ENCODE measurements around the gene GPR15LG. TPM values are rescaled to one million over a fixed set of nuclear protein-coding genes. Genes with fewer than 3 reads are reported as not detected.

GPR15LG gene
- total RNA-seq: not detected in 2 replicates

DNA sequence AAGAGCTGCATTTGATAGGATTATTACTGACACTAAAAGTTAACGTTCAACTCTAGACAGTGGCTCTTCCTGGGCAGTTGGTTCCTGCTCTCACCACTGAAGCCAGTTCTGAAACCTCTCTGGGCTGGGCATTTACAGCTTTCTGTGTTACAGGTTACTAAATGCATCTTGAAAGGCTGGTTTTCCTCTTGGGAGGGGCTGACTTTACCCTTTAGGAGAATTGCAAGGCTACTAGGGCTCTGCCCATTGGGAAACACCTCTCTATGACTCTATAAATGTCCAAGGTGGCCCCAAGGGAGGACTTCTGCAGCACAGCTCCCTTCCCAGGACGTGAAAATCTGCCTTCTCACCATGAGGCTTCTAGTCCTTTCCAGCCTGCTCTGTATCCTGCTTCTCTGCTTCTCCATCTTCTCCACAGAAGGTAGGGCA, at the start of gene GPR15LG:
Gene GPR15LG (plus strand): TSS at position 301 of the 429 bp plus-strand sequence. CDS start 51 bp downstream, at position 352.

DNA sequence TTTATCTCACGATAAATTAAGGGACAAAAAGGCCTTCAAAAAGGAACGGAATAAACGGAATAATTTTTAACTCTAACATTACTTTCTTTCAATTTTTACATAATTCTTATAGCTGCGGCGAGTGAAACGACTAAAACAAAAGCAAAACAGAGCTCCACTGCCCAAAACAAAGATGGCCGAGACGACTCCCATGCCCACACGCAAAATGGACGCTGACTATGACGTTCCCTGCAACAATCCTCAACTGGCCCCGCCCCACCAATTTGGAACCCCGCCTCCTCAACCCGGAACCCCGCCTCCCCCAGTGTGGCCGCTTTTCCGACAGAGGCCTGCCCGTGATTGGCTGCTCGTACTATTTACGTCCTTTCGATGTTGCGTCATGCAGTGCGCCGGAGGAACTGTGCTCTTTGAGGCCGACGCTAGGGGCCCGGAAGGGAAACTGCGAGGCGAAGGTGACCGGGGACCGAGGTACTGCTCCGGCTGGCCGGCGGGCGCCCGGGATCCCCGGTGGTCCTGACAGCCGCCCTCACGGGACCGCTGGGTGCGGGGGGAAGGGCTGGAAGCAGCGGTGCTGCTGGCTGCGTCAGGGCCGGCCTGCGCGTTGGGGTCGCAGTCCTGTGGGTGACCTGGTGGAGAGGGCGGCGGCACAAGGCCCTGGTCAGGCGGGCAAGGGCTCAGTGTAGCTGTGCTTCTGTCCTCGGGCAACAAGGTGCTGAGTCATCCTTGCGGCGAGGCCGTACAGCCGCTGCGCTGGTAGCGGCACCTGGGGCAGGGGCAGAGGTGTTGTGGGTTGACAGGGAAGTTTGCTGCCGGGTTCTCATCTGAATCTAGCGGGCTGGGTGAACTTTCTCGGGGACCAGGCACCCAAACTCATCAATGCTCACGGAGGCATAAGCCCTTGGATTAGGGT, 34.2 kb upstream of the GPR15LG start, which contains the start of gene GHITM:
Gene GHITM (plus strand): TSS at position 384 of the 910 bp plus-strand sequence. CDS start 1,992 bp downstream, outside the sequence.

DNA sequence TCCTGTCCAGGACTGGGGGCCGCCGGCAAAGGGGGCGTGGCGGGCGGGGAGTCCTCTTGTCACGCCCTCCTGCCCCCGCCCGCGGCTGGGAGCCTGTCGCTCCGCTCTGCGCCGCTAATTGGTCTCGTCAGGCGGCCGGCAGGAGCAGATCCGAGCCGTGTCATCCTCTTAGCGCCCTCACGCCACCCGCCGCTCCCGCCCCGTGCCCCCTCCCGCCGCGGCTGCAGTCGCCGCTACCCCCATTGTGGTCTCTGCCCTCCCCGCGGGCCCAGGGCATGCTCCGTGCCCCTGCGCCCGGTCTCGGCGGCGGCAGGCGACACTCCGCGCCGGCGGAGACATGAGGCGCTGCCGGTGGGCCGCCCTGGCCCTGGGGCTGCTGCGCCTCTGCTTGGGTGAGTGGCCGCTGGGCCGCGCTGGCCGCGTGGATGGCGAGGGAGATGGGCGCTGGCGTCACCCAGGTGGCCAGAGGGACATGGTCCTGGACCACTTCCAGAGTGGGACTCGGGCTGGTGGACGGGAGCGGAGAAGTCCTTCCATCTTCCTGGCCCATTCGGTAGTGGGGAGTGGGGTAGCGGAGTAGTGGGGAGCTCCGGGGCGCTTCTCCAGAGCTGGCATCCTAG, 20.9 kb downstream of the GPR15LG start, which contains the start of gene CDHR1:
Gene CDHR1 (plus strand): TSS at position 114 of the 620 bp plus-strand sequence. CDS start 224 bp downstream, at position 338.

DNA sequence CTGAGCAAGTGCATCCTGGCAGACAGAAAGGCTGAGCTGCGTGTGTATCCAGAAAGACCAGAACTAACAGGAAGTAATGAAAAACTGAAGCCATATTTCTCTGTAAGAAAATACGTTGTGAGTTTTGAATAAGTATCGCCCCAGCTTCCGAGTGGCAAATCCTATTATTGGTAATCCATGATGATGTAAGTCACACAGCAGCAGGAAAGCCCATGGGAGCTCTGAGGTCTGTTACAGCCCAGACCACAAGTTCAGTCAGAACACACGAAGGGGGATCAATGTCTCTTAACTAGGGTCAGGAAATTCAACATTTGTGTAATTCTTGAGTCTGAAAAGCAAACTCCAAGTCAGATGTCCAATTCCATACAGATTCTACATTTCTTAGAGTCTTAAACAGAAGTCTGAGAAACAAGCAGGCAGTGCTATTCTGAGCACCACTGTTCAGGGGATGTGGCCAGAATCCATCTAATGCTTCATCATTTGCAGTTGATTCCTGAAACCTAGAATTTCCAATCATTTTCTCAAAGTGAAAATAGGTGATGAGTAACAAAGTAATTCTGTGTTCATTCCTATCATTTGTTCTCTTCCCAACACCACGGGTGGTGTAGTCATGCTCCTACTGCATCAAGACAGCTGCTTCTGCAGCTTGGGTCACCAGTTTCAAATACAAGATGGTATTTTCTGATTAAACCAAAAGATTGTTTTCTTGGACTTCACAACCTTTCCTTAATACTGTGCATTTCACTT, 52.0 kb downstream of the GPR15LG start, which contains the start of gene LRIT2:
Gene LRIT2 (minus strand): TSS at position 118 of the 747 bp plus-strand sequence. CDS start 24 bp downstream, at position 94.

Other genes starting within 250 kb of the GPR15LG start
- gene GHITM, start 34.3 kb upstream of the GPR15LG start, total RNA-seq: 186 and 202 TPM in 2 replicates
- 0.07 and 0.13 TPM in 2 replicates for gene CDHR1, start 20.7 kb downstream of the GPR15LG start, total RNA-seq
- gene LRIT2, start 51.7 kb downstream of the GPR15LG start, total RNA-seq: not detected in 2 replicates
- not detected in 2 replicates for gene LRIT1, start 67.7 kb downstream of the GPR15LG start, total RNA-seq
- not detected in 2 replicates for gene RGR, start 71.3 kb downstream of the GPR15LG start, total RNA-seq
- gene CCSER2, start 154.8 kb downstream of the GPR15LG start, total RNA-seq: 50.8 and 61.5 TPM in 2 replicates